H9 (cell line): ENCODE results near the gene CLEC11A. TPM values are rescaled to one million over a fixed set of nuclear protein-coding genes. Genes with fewer than 3 reads are reported as not detected.

Source experiments
- DNase-seq: peaks from one replicate; pipeline ENCODE4 v3.0.0-alpha.2; 2017
- H2AFZ ChIP-seq: one replicate; pipeline ENCODE4 v1.6.1; 2013; ENCODE audit warnings: mild to moderate bottlenecking, low read length, control low read depth, moderate library complexity
- H2AK5ac ChIP-seq: 2 replicates; pipeline ENCODE4 v1.6.1; 2013; ENCODE audit warnings: low read length, control low read depth, mixed read lengths; ENCODE audit not compliant: insufficient read length
- H2BK120ac ChIP-seq: one replicate; pipeline ENCODE4 v1.6.1; 2013; ENCODE audit warnings: low read depth, mild to moderate bottlenecking, low read length, control low read depth, inconsistent platforms; ENCODE audit not compliant: poor library complexity, severe bottlenecking
- H2BK12ac ChIP-seq: 2 replicates; pipeline ENCODE4 v1.6.1; 2013; ENCODE audit warnings: low read length, control low read depth, mixed read lengths, low read depth; ENCODE audit not compliant: insufficient read length
- H2BK15ac ChIP-seq: 2 replicates; pipeline ENCODE4 v1.6.1; 2013; ENCODE audit warnings: low read depth, low read length, control low read depth
- H2BK20ac ChIP-seq: one replicate; pipeline ENCODE4 v1.6.1; 2013; ENCODE audit warnings: low read depth, mild to moderate bottlenecking, low read length, control low read depth, inconsistent platforms; ENCODE audit not compliant: poor library complexity, severe bottlenecking
- H2BK5ac ChIP-seq: 2 replicates; pipeline ENCODE4 v1.6.1; 2013; ENCODE audit warnings: low read length, control low read depth, mixed read lengths; ENCODE audit not compliant: insufficient read length
- H3K14ac ChIP-seq: 2 replicates; pipeline ENCODE4 v1.6.1; 2013; ENCODE audit warnings: low read length, control low read depth; ENCODE audit not compliant: insufficient read depth
- H3K18ac ChIP-seq: 2 replicates; pipeline ENCODE4 v1.6.1; 2013; ENCODE audit warnings: low read depth, mild to moderate bottlenecking, mixed read lengths, low read length, control low read depth; ENCODE audit not compliant: insufficient read length
- H3K23ac ChIP-seq: 2 replicates; pipeline ENCODE4 v1.6.1; 2013; ENCODE audit warnings: low read length, control low read depth, mixed read lengths, low read depth; ENCODE audit not compliant: insufficient read length
- H3K23me2 ChIP-seq: 2 replicates; pipeline ENCODE4 v1.6.1; 2013; ENCODE audit warnings: low read depth, mild to moderate bottlenecking, mixed read lengths, low read length, control low read depth; ENCODE audit not compliant: insufficient read length, poor library complexity, severe bottlenecking
- H3K27ac ChIP-seq: 2 replicates; pipeline ENCODE4 v1.5.1; 2013; ENCODE audit warnings: low read length, control low read depth, mixed read lengths, low read depth; ENCODE audit not compliant: insufficient read length
- H3K27me3 ChIP-seq: 2 replicates; pipeline ENCODE4 v1.6.1; 2013; ENCODE audit warnings: low read length, control low read depth, inconsistent platforms; ENCODE audit not compliant: insufficient read depth
- H3K4ac ChIP-seq: 2 replicates; pipeline ENCODE4 v1.6.1; 2013; ENCODE audit warnings: low read depth, mild to moderate bottlenecking, control low read depth, inconsistent platforms, low read length, moderate library complexity
- H3K4me1 ChIP-seq: 2 replicates; pipeline ENCODE4 v1.6.1; 2013; ENCODE audit warnings: low read length, control low read depth, inconsistent platforms; ENCODE audit not compliant: insufficient read depth
- H3K4me2 ChIP-seq: 2 replicates; pipeline ENCODE4 v1.6.1; 2013; ENCODE audit warnings: low read length, control low read depth, mixed read lengths; ENCODE audit not compliant: insufficient read length, insufficient read depth
- H3K56ac ChIP-seq: 2 replicates; pipeline ENCODE4 v1.6.1; 2013; ENCODE audit warnings: low read depth, mild to moderate bottlenecking, mixed read lengths, low read length, control low read depth; ENCODE audit not compliant: insufficient read length
- H3K79me1 ChIP-seq: 2 replicates; pipeline ENCODE4 v1.6.1; 2013; ENCODE audit warnings: low read depth, mild to moderate bottlenecking, moderate library complexity, low read length, control low read depth, inconsistent platforms; ENCODE audit not compliant: insufficient read depth, poor library complexity, severe bottlenecking
- H3K79me2 ChIP-seq: 2 replicates; pipeline ENCODE4 v1.6.1; 2013; ENCODE audit warnings: low read length, control low read depth, inconsistent platforms; ENCODE audit not compliant: insufficient read depth
- H3K9ac ChIP-seq: 2 replicates; pipeline ENCODE4 v1.6.1; 2013; ENCODE audit warnings: low read length, control low read depth, mixed read lengths; ENCODE audit not compliant: insufficient read length; ENCODE audit errors: extremely low read depth
- H3K9me3 ChIP-seq: one replicate; pipeline ENCODE4 v1.6.1; 2013; ENCODE audit warnings: low read depth, low read length, inconsistent platforms; ENCODE audit not compliant: control insufficient read depth
- H3T11ph ChIP-seq: one replicate; pipeline ENCODE4 v1.6.1; 2013; ENCODE audit warnings: mild to moderate bottlenecking, low read length, control low read depth, inconsistent platforms
- H4K20me1 ChIP-seq: one replicate; pipeline ENCODE4 v1.6.1; 2013; ENCODE audit not compliant: control insufficient read depth, insufficient read length, insufficient read depth
- H4K5ac ChIP-seq: 2 replicates; pipeline ENCODE4 v1.6.1; 2013; ENCODE audit warnings: low read depth, mild to moderate bottlenecking, mixed read lengths, low read length, control low read depth; ENCODE audit not compliant: insufficient read length
- H4K8ac ChIP-seq: replicated peaks from 2 replicates; pipeline ENCODE4 v1.6.1; 2013; ENCODE audit warnings: low read length, control low read depth, mixed read lengths, low read depth; ENCODE audit not compliant: insufficient read length
- H4K91ac ChIP-seq: 2 replicates; pipeline ENCODE4 v1.6.1; 2013; ENCODE audit warnings: low read depth, mild to moderate bottlenecking, moderate library complexity, mixed read lengths, low read length, control low read depth; ENCODE audit not compliant: insufficient read length
- H3K27ac Mint-ChIP-seq, 3 experiments: 2 replicates in 2 of 3; 3 replicates in 1 of 3; pipeline ENCODE4 v1.8.0; 2020 to 2021; ENCODE audit warnings: mixed read lengths in 3 of 3, mild to moderate bottlenecking in 1 of 3, moderate library complexity in 1 of 3
- H3K27me3 Mint-ChIP-seq: 2 replicates; pipeline ENCODE4 v1.8.0; 2021; ENCODE audit warnings: low read depth, mild to moderate bottlenecking, moderate library complexity, mixed read lengths
- H3K36me3 Mint-ChIP-seq, 3 experiments: 2 replicates in 2 of 3; 3 replicates in 1 of 3; pipeline ENCODE4 v1.8.0; 2020 to 2021; ENCODE audit warnings: low read depth in 3 of 3, mixed read lengths in 3 of 3; ENCODE audit not compliant: insufficient read depth in 1 of 3
- H3K4me1 Mint-ChIP-seq, 2 experiments: 2 replicates each; pipeline ENCODE4 v1.8.0; 2020; ENCODE audit warnings: mixed read lengths in 2 of 2
- H3K4me3 Mint-ChIP-seq, 2 experiments: 2 replicates in 1 of 2; 3 replicates in 1 of 2; pipeline ENCODE4 v1.8.0; 2020 to 2021; ENCODE audit warnings: mild to moderate bottlenecking in 2 of 2, mixed read lengths in 2 of 2, moderate library complexity in 1 of 2
- H3K9me3 Mint-ChIP-seq, 2 experiments: 2 replicates in 1 of 2; 3 replicates in 1 of 2; pipeline ENCODE4 v1.8.0; 2020; ENCODE audit warnings: mild to moderate bottlenecking in 2 of 2, mixed read lengths in 2 of 2, moderate library complexity in 1 of 2
- WGBS: extraction: QIAGEN DNeasy Blood & Tissue Kit; methylation state at CpG from one replicate; pipeline ENCODE4 v1.1.7; 2013; ENCODE audit warnings: missing lambda C conversion rate, low lambda C conversion rate, mixed read lengths; ENCODE audit not compliant: insufficient read length; ENCODE audit errors: extremely low coverage; 5-methylcytosine and 5-hydroxymethylcytosine counted together
- total RNA-seq: library from RNA; stranded (reverse); gene quantifications from 2 replicates; pipeline ENCODE4 v1.2.1, GENCODE V29; 2021
- TF ChIP-seq, protein P1 (sequence below): fragments of 200-600 bp; sonication (generic); conservative IDR thresholded peaks from 3 replicates; pipeline ENCODE4 v1.8.0; 2021; ENCODE audit warnings: antibody characterized with exemption, mild to moderate bottlenecking

Gene CLEC11A
- total RNA-seq, 1 experiment from 2014 or later: 3.9 TPM

GRCh38 chr19:50705422-50706019, 17.6 kb upstream of the CLEC11A start:
- H3K4me2 ChIP-seq: no peak overlapping the region
- H4K20me1 ChIP-seq: no peaks in the 10 kb centered on the region
- no peaks in the 10 kb centered on the region for H3K9me3 Mint-ChIP-seq
- no peaks in the 10 kb centered on the region for H3K23me2 ChIP-seq
- peaks cover 6 to 16% of the 10 kb centered on the region in 2 experiments for H3K4me1 Mint-ChIP-seq
- no peak overlapping the region for H3T11ph ChIP-seq
- 0 out of 7 replicates have a peak overlapping the region, but pooled peaks of 1 of the 3 experiments have one; percentile 87 for H3K27ac Mint-ChIP-seq
- no peak overlapping the region for H3K27ac ChIP-seq
- H4K5ac ChIP-seq: no peak overlapping the region
- H3K4ac ChIP-seq: no peak overlapping the region
- H2AFZ ChIP-seq: no peak overlapping the region
- peaks cover 81% of the 10 kb centered on the region for H3K27me3 Mint-ChIP-seq
- no peaks in the 10 kb centered on the region for H3K36me3 Mint-ChIP-seq
- H3K79me1 ChIP-seq: no peaks in the 10 kb centered on the region
- no peak overlapping the region for H2BK12ac ChIP-seq
- no CpG with 5 or more reads among the region's 9 CpGs for WGBS
- H3K27me3 ChIP-seq: peaks cover 4% of the 10 kb centered on the region; the same call in 1 of the 2 replicates
- peak; percentile 67 for DNase-seq
- H4K91ac ChIP-seq: no peak overlapping the region
- no peak overlapping the region for H2AK5ac ChIP-seq
- H3K23ac ChIP-seq: no peak overlapping the region
- no peak overlapping the region for H2BK20ac ChIP-seq
- no peak overlapping the region for H2BK5ac ChIP-seq
- H2BK15ac ChIP-seq: no peak overlapping the region
- no peak overlapping the region for H3K14ac ChIP-seq
- H2BK120ac ChIP-seq: no peak overlapping the region
- no peaks in the 10 kb centered on the region for H3K9me3 ChIP-seq
- no peak overlapping the region for H4K8ac ChIP-seq
- H3K4me3 Mint-ChIP-seq: no peak overlapping the region
- H3K56ac ChIP-seq: no peak overlapping the region
- no peak overlapping the region for H3K9ac ChIP-seq
- H3K4me1 ChIP-seq: 0 out of 2 replicates have a peak, but pooled peaks cover 3% of the 10 kb centered on the region
- no peaks in the 10 kb centered on the region for H3K79me2 ChIP-seq
- no peak overlapping the region for H3K18ac ChIP-seq
- TF ChIP-seq, protein P1, sequence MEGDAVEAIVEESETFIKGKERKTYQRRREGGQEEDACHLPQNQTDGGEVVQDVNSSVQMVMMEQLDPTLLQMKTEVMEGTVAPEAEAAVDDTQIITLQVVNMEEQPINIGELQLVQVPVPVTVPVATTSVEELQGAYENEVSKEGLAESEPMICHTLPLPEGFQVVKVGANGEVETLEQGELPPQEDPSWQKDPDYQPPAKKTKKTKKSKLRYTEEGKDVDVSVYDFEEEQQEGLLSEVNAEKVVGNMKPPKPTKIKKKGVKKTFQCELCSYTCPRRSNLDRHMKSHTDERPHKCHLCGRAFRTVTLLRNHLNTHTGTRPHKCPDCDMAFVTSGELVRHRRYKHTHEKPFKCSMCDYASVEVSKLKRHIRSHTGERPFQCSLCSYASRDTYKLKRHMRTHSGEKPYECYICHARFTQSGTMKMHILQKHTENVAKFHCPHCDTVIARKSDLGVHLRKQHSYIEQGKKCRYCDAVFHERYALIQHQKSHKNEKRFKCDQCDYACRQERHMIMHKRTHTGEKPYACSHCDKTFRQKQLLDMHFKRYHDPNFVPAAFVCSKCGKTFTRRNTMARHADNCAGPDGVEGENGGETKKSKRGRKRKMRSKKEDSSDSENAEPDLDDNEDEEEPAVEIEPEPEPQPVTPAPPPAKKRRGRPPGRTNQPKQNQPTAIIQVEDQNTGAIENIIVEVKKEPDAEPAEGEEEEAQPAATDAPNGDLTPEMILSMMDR: peak; percentile 84
